HEK293 (cell line): Measurements from ENCODE around the gene TUBGCP6.

ENCODE experiments used
- CTCF ChIA-PET: fragments of 350-600 bp; formaldehyde crosslinking; extraction: SDS; loops from one replicate; lab custom pipeline; 2021; ENCODE audit warnings: antibody characterized with exemption; lab: Yijun Ruan, JAX
- POLR2A ChIA-PET: fragments of 300-600 bp; formaldehyde crosslinking; extraction: SDS; loops from one replicate; lab custom pipeline; 2020; ENCODE audit warnings: antibody characterized with exemption, inconsistent platforms; lab: Yijun Ruan, JAX
- H3K27ac ChIP-seq: fragments of 200-500 bp; sonication (Bioruptor generic); 2 replicates; pipeline ENCODE4 v1.5.1; 2014; ENCODE audit warnings: low read depth, low read length, control low read depth, inconsistent platforms; ENCODE audit errors: extremely low read depth
- H3K36me3 ChIP-seq, 2 experiments: fragments of 200-500 bp in 1 of 2; sonication (Bioruptor generic) in 1 of 2; 1 replicate in 1 of 2; 2 replicates in 1 of 2; pipeline ENCODE4 v1.5.1; 2014 to 2017; ENCODE audit warnings: inconsistent platforms in 2 of 2, low read length in 2 of 2; ENCODE audit not compliant: control insufficient read depth in 2 of 2, insufficient read depth in 1 of 2
- H3K4me1 ChIP-seq: fragments of 200-500 bp; sonication (Bioruptor generic); 2 replicates; pipeline ENCODE4 v1.5.1; 2014; ENCODE audit warnings: mild to moderate bottlenecking, low read length, inconsistent platforms; ENCODE audit not compliant: control insufficient read depth, insufficient read depth
- H3K4me3 ChIP-seq: 2 replicates; pipeline ENCODE4 v1.5.1; 2011; ENCODE audit warnings: low read depth, mild to moderate bottlenecking, control low read depth, low read length, moderate library complexity
- H3K9me3 ChIP-seq: fragments of 200-500 bp; sonication (Bioruptor generic); 2 replicates; pipeline ENCODE4 v1.5.1; 2014; ENCODE audit warnings: low read depth, low read length, inconsistent platforms; ENCODE audit not compliant: control insufficient read depth, insufficient read depth
- KLF1 ChIP-seq: fragments of 450-650 bp; formaldehyde crosslinking; IDR thresholded peaks from 2 replicates; pipeline ENCODE4 v1.5.1; 2016; ENCODE audit warnings: missing biosample characterization, missing genetic modification characterization
- RBAK ChIP-seq: fragments of 450-650 bp; formaldehyde crosslinking; IDR thresholded peaks from 2 replicates; pipeline ENCODE4 v1.5.1; 2016; ENCODE audit warnings: missing biosample characterization, missing genetic modification characterization
- SP3 ChIP-seq: fragments of 450-650 bp; formaldehyde crosslinking; IDR thresholded peaks from 2 replicates; pipeline ENCODE4 v1.5.1; 2016; ENCODE audit warnings: missing biosample characterization, missing genetic modification characterization
- SP7 ChIP-seq: fragments of 450-650 bp; formaldehyde crosslinking; IDR thresholded peaks from 2 replicates; pipeline ENCODE4 v1.5.1; 2016; ENCODE audit warnings: missing biosample characterization, missing genetic modification characterization
- YY1 ChIP-seq: fragments of 450-650 bp; formaldehyde crosslinking; IDR thresholded peaks from 2 replicates; pipeline ENCODE4 v1.5.1; 2018; ENCODE audit warnings: missing biosample characterization, missing genetic modification characterization
- ZNF112 ChIP-seq: fragments of 450-650 bp; formaldehyde crosslinking; IDR thresholded peaks from 2 replicates; pipeline ENCODE4 v1.5.0; 2017; ENCODE audit warnings: missing biosample characterization, missing genetic modification characterization
- ZNF157 ChIP-seq: fragments of 450-650 bp; formaldehyde crosslinking; IDR thresholded peaks from 2 replicates; pipeline ENCODE4 v1.5.1; 2016; ENCODE audit warnings: missing biosample characterization, missing genetic modification characterization
- ZNF37A ChIP-seq: fragments of 450-650 bp; IDR thresholded peaks from 2 replicates; pipeline ENCODE4 v1.5.1; 2018; ENCODE audit warnings: missing biosample characterization, missing genetic modification characterization
- ZNF473 ChIP-seq: fragments of 450-650 bp; formaldehyde crosslinking; IDR thresholded peaks from 2 replicates; pipeline ENCODE4 v1.5.1; 2017; ENCODE audit warnings: missing biosample characterization, missing genetic modification characterization
- ZNF48 ChIP-seq: fragments of 450-650 bp; formaldehyde crosslinking; IDR thresholded peaks from 2 replicates; pipeline ENCODE4 v1.5.1; 2016; ENCODE audit warnings: missing biosample characterization, missing genetic modification characterization
- ZNF555 ChIP-seq: fragments of 450-650 bp; formaldehyde crosslinking; conservative IDR thresholded peaks from 2 replicates; pipeline ENCODE4 v1.5.1; 2017; ENCODE audit warnings: missing biosample characterization, mild to moderate bottlenecking, missing genetic modification characterization, inconsistent platforms
- ZNF623 ChIP-seq: fragments of 450-650 bp; formaldehyde crosslinking; IDR thresholded peaks from 2 replicates; pipeline ENCODE4 v1.5.1; 2016; ENCODE audit warnings: missing biosample characterization, missing genetic modification characterization
- ZNF792 ChIP-seq: fragments of 450-650 bp; formaldehyde crosslinking; IDR thresholded peaks from 2 replicates; pipeline ENCODE4 v1.5.1; 2016; ENCODE audit warnings: missing biosample characterization, missing genetic modification characterization
- TF ChIP-seq, protein P1 (sequence below): fragments of 450-650 bp; formaldehyde crosslinking; IDR thresholded peaks from 2 replicates; pipeline ENCODE4 v1.5.1; 2016; ENCODE audit warnings: missing biosample characterization, missing genetic modification characterization
- TF ChIP-seq, protein P2 (sequence below): fragments of 450-650 bp; formaldehyde crosslinking; IDR thresholded peaks from 2 replicates; pipeline ENCODE4 v1.5.1; 2016; ENCODE audit warnings: missing biosample characterization, missing genetic modification characterization
- TF ChIP-seq, protein P3 (sequence below): fragments of 450-650 bp; formaldehyde crosslinking; IDR thresholded peaks from 2 replicates; pipeline ENCODE4 v1.5.1; 2017; ENCODE audit warnings: missing biosample characterization, missing genetic modification characterization
- TF ChIP-seq, protein P4 (sequence below): fragments of 450-650 bp; formaldehyde crosslinking; IDR thresholded peaks from 2 replicates; pipeline ENCODE4 v1.5.1; 2017; ENCODE audit warnings: missing biosample characterization, mild to moderate bottlenecking, missing genetic modification characterization, moderate library complexity
- TF ChIP-seq, protein P5 (sequence below): fragments of 450-650 bp; formaldehyde crosslinking; IDR thresholded peaks from 2 replicates; pipeline ENCODE4 v1.5.1; 2016; ENCODE audit warnings: missing biosample characterization, missing genetic modification characterization
- TF ChIP-seq, protein P6 (sequence below): fragments of 450-650 bp; formaldehyde crosslinking; IDR thresholded peaks from 2 replicates; pipeline ENCODE4 v1.5.1; 2016; ENCODE audit warnings: missing biosample characterization, missing genetic modification characterization
- TF ChIP-seq, protein P7 (sequence below): fragments of 450-650 bp; formaldehyde crosslinking; IDR thresholded peaks from 2 replicates; pipeline ENCODE4 v1.5.1; 2016; ENCODE audit warnings: missing biosample characterization, missing genetic modification characterization

Gene TUBGCP6

DNA sequence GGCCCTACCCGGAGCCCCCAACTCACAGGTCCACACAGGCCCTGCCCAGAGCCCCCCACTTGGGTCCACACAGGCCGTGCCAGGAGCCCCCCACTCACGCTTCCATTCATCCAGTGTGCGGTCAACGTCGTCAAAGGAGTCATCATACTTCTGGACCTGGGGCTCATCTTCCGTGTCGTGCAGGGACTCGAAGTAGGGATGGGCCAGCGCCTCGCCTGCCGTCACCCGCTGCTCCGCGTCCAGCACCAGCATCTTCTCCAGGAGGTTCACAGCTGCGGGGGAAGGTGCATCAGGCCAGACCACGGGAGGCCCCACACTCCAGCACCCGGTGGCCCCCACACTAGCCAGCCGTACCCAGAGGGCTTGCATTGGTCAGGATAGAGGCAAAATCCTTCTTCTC lies 10.3 kb upstream of the TUBGCP6 start (continued):
- TF ChIP-seq, protein P1, sequence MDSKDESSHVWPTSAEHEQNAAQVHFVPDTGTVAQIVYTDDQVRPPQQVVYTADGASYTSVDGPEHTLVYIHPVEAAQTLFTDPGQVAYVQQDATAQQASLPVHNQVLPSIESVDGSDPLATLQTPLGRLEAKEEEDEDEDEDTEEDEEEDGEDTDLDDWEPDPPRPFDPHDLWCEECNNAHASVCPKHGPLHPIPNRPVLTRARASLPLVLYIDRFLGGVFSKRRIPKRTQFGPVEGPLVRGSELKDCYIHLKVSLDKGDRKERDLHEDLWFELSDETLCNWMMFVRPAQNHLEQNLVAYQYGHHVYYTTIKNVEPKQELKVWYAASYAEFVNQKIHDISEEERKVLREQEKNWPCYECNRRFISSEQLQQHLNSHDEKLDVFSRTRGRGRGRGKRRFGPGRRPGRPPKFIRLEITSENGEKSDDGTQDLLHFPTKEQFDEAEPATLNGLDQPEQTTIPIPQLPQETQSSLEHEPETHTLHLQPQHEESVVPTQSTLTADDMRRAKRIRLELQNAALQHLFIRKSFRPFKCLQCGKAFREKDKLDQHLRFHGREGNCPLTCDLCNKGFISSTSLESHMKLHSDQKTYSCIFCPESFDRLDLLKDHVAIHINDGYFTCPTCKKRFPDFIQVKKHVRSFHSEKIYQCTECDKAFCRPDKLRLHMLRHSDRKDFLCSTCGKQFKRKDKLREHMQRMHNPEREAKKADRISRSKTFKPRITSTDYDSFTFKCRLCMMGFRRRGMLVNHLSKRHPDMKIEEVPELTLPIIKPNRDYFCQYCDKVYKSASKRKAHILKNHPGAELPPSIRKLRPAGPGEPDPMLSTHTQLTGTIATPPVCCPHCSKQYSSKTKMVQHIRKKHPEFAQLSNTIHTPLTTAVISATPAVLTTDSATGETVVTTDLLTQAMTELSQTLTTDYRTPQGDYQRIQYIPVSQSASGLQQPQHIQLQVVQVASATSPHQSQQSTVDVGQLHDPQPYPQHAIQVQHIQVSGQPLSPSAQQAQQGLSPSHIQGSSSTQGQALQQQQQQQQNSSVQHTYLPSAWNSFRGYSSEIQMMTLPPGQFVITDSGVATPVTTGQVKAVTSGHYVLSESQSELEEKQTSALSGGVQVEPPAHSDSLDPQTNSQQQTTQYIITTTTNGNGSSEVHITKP (tag by site-specific recombination): no peak
- TF ChIP-seq RBAK (tag by site-specific recombination) (no peak), SP7 (tag by site-specific recombination) (no peak), ZNF112 (tag by site-specific recombination) (no peak), SP3 (no peak), ZNF157 (tag by site-specific recombination) (no peak), ZNF555 (tag by site-specific recombination) (no peak), ZNF473 (tag by site-specific recombination) (no peak)
- TF ChIP-seq, protein P2, sequence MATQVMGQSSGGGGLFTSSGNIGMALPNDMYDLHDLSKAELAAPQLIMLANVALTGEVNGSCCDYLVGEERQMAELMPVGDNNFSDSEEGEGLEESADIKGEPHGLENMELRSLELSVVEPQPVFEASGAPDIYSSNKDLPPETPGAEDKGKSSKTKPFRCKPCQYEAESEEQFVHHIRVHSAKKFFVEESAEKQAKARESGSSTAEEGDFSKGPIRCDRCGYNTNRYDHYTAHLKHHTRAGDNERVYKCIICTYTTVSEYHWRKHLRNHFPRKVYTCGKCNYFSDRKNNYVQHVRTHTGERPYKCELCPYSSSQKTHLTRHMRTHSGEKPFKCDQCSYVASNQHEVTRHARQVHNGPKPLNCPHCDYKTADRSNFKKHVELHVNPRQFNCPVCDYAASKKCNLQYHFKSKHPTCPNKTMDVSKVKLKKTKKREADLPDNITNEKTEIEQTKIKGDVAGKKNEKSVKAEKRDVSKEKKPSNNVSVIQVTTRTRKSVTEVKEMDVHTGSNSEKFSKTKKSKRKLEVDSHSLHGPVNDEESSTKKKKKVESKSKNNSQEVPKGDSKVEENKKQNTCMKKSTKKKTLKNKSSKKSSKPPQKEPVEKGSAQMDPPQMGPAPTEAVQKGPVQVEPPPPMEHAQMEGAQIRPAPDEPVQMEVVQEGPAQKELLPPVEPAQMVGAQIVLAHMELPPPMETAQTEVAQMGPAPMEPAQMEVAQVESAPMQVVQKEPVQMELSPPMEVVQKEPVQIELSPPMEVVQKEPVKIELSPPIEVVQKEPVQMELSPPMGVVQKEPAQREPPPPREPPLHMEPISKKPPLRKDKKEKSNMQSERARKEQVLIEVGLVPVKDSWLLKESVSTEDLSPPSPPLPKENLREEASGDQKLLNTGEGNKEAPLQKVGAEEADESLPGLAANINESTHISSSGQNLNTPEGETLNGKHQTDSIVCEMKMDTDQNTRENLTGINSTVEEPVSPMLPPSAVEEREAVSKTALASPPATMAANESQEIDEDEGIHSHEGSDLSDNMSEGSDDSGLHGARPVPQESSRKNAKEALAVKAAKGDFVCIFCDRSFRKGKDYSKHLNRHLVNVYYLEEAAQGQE (tag by site-specific recombination): no peak
- TF ChIP-seq, protein P3, sequence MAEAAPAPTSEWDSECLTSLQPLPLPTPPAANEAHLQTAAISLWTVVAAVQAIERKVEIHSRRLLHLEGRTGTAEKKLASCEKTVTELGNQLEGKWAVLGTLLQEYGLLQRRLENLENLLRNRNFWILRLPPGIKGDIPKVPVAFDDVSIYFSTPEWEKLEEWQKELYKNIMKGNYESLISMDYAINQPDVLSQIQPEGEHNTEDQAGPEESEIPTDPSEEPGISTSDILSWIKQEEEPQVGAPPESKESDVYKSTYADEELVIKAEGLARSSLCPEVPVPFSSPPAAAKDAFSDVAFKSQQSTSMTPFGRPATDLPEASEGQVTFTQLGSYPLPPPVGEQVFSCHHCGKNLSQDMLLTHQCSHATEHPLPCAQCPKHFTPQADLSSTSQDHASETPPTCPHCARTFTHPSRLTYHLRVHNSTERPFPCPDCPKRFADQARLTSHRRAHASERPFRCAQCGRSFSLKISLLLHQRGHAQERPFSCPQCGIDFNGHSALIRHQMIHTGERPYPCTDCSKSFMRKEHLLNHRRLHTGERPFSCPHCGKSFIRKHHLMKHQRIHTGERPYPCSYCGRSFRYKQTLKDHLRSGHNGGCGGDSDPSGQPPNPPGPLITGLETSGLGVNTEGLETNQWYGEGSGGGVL: no peak
- TF ChIP-seq, all 188 proteins: peak for 0

DNA sequence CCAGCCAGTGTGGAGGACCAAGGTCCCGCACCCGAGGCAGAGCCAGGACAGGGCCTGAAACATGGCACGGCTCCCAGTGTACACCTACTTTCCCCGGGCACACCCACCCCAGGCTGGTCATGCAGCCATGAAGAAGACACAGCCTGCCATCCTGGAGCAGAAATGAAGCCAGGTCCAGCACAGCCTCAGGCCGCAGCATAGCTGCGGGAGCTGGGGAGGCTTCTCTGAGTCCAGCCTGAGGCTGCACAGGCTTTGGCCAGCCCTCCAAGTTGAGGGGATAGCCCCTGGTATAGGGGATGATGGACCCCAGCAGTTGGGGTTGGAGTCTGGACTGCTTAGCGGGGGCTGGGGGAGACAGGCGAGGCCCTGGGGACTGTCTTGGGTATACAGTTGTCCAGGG lies 9.1 kb upstream of the TUBGCP6 start:
- H3K36me3 ChIP-seq: peaks cover 0 to 80% of the 10 kb centered on the region in 2 experiments; a peak in 1 of 3 replicates
- H3K27ac ChIP-seq: no peak overlapping the region
- H3K4me1 ChIP-seq: peaks cover 9% of the 10 kb centered on the region
- H3K4me3 ChIP-seq: no peak overlapping the region
- no peaks in the 10 kb centered on the region for H3K9me3 ChIP-seq
- ChIA-PET POLR2A (no interaction called here), CTCF (interaction anchor here (0.7 kb wide), 1 partner anchor 22 kb away, joined by 3 read pairs; no protein-coding TSS in a partner anchor)
- TF ChIP-seq ZNF792 (tag by site-specific recombination): 0 out of 2 replicates have a peak, but pooled peaks have one; percentile 20
- TF ChIP-seq, protein P4, sequence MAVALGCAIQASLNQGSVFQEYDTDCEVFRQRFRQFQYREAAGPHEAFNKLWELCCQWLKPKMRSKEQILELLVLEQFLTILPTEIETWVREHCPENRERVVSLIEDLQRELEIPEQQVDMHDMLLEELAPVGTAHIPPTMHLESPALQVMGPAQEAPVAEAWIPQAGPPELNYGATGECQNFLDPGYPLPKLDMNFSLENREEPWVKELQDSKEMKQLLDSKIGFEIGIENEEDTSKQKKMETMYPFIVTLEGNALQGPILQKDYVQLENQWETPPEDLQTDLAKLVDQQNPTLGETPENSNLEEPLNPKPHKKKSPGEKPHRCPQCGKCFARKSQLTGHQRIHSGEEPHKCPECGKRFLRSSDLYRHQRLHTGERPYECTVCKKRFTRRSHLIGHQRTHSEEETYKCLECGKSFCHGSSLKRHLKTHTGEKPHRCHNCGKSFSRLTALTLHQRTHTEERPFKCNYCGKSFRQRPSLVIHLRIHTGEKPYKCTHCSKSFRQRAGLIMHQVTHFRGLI (tag by site-specific recombination): no peak
- TF ChIP-seq ZNF623: no peak
- TF ChIP-seq KLF1 (tag by site-specific recombination): peak; percentile 47; the same call in 1 of the 2 replicates
- no peak for TF ChIP-seq ZNF37A (tag by site-specific recombination)
- no peak for TF ChIP-seq ZNF48 (tag by site-specific recombination)
- no peak for TF ChIP-seq YY1
- TF ChIP-seq, protein P5, sequence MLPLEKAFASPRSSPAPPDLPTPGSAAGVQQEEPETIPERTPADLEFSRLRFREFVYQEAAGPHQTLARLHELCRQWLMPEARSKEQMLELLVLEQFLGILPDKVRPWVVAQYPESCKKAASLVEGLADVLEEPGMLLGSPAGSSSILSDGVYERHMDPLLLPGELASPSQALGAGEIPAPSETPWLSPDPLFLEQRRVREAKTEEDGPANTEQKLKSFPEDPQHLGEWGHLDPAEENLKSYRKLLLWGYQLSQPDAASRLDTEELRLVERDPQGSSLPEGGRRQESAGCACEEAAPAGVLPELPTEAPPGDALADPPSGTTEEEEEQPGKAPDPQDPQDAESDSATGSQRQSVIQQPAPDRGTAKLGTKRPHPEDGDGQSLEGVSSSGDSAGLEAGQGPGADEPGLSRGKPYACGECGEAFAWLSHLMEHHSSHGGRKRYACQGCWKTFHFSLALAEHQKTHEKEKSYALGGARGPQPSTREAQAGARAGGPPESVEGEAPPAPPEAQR (tag by site-specific recombination): no peak
- TF ChIP-seq, protein P6, sequence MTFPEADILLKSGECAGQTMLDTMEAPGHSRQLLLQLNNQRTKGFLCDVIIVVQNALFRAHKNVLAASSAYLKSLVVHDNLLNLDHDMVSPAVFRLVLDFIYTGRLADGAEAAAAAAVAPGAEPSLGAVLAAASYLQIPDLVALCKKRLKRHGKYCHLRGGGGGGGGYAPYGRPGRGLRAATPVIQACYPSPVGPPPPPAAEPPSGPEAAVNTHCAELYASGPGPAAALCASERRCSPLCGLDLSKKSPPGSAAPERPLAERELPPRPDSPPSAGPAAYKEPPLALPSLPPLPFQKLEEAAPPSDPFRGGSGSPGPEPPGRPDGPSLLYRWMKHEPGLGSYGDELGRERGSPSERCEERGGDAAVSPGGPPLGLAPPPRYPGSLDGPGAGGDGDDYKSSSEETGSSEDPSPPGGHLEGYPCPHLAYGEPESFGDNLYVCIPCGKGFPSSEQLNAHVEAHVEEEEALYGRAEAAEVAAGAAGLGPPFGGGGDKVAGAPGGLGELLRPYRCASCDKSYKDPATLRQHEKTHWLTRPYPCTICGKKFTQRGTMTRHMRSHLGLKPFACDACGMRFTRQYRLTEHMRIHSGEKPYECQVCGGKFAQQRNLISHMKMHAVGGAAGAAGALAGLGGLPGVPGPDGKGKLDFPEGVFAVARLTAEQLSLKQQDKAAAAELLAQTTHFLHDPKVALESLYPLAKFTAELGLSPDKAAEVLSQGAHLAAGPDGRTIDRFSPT: 0 out of 2 replicates have a peak, but pooled peaks have one; percentile 16
- TF ChIP-seq, protein P7, sequence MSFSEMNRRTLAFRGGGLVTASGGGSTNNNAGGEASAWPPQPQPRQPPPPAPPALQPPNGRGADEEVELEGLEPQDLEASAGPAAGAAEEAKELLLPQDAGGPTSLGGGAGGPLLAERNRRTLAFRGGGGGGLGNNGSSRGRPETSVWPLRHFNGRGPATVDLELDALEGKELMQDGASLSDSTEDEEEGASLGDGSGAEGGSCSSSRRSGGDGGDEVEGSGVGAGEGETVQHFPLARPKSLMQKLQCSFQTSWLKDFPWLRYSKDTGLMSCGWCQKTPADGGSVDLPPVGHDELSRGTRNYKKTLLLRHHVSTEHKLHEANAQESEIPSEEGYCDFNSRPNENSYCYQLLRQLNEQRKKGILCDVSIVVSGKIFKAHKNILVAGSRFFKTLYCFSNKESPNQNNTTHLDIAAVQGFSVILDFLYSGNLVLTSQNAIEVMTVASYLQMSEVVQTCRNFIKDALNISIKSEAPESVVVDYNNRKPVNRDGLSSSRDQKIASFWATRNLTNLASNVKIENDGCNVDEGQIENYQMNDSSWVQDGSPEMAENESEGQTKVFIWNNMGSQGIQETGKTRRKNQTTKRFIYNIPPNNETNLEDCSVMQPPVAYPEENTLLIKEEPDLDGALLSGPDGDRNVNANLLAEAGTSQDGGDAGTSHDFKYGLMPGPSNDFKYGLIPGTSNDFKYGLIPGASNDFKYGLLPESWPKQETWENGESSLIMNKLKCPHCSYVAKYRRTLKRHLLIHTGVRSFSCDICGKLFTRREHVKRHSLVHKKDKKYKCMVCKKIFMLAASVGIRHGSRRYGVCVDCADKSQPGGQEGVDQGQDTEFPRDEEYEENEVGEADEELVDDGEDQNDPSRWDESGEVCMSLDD (tag by site-specific recombination): no peak
